ENCODE results near the gene C2orf92.

DNA sequence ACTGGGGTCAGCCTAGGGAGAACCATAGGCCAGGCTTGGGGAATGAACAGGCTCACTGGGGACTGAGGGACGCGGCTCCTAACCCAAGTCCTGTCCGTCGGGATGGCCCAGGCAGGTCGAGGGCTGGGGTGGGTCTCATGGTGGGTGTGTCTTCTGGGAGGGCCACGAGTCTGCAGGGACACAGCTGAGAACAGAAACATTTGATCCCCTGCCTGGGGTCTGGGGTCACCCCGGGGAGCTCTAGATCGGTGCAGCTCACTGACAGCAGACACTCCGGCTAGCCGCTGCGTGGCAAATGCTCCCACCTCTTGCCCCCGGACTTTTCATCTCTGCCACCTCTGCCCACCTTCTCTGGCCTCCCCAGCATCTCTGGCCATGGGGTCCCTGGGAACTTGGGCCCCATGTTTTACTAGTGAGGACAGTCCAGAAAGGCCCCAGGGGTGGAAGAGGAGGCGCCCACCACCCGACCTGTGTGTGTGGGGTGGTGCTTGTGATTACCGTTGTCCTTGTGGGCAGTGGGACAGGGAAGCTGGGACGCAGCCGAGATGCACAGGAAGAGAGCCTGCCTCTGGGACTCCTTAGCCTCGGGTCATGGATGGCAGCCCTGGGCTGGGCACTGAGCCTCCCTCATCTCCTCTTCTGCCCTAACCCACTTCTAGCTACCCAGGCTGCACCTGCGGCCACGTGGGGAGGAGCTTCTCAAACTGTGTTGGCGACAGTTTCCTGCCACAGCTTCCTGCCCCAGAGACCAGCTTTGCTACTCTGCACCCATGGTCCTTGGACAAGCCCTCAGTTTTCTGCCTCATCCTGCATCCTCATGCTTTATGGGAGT lies 48.8 kb downstream of the C2orf92 start:
- TF ChIP-seq ZNF274 (IDR thresholded peaks at IDR 0.05; ENCODE audit: low read depth, low read length) = no peak
- no peak for TF ChIP-seq YY1 (IDR thresholded peaks at IDR 0.05; ENCODE audit: insufficient read depth, insufficient read length)

All from NT2/D1 (cell line).